ENCODE results near the gene GOSR1. TPM values are rescaled to one million over a fixed set of nuclear protein-coding genes. Genes with fewer than 3 reads are reported as not detected.

The GOSR1 gene
- polyA plus RNA-seq, 1 of the 3 experiments (the other 2 are of a cell fraction) = 13.7 TPM

DNA sequence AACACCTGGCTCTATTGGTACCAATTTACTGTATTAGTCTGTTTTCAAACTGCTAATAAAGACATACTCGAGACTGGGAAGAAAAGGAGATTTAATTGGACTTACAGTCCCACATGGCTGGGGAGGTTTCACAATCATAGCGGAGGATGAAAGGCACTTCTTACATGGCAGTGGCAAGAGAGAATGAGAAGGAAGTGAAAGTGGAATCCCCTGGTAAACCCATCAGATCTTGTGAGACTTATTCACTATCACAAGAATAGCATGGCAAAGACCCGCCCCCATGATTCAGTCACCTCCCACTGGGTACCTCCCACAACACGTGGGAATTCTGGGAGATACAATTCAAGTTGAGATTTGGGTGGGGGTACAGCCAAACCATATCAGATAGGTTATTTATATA is 22.6 kb upstream of the GOSR1 start:
- ChIA-PET POLR2A (no interaction called here), CTCF (no interaction called here)
- no peaks in the 10 kb centered on the region for H3K4me1 ChIP-seq (ENCODE audit: control insufficient read depth in 1 of 2, insufficient read depth in 2 of 2, low read depth in 1 of 2, low read length in 1 of 2)

More for the DNA sequence above, 22.6 kb upstream of the GOSR1 start:
- Histone ChIP-seq H3K9me3 (no peaks in the 10 kb centered on the region), H2AFZ (ENCODE audit: low read depth) (no peak overlapping the region), H3K9ac (no peak overlapping the region), H3K4me2 (no peak overlapping the region), H3K36me3 (replicated peaks in 1 of 2; ENCODE audit: control insufficient read depth in 1 of 2, insufficient read depth in 2 of 2, low read length in 1 of 2) (peaks cover 19 to 51% of the 10 kb centered on the region in 2 experiments), H3K4me3 (ENCODE audit: low read depth in 2 of 2, low read length in 1 of 2) (no peak overlapping the region), H3K27me3 (ENCODE audit: insufficient read depth) (no peaks in the 10 kb centered on the region), H3F3A (replicated peaks; ENCODE audit: insufficient read depth) (no peaks in the 10 kb centered on the region), H3K79me2 (ENCODE audit: insufficient read depth) (peaks cover 4% of the 10 kb centered on the region; the same call in 1 of the 2 replicates), H4K20me1 (ENCODE audit: insufficient read depth) (no peaks in the 10 kb centered on the region), H3K27ac (ENCODE audit: low read depth in 2 of 2, low read length in 1 of 2) (no peak overlapping the region), H3K9me2 (no peaks in the 10 kb centered on the region)
- WGBS (ENCODE audit: low lambda C conversion rate) = 74% methylated on average over 4 of the region's 4 CpGs
- no peak for DNase-seq
- TF ChIP-seq TAF1 (IDR thresholded peaks at IDR 0.05; ENCODE audit: borderline replicate concordance, low read depth, low read length) = no peak
- TF ChIP-seq, protein P1, sequence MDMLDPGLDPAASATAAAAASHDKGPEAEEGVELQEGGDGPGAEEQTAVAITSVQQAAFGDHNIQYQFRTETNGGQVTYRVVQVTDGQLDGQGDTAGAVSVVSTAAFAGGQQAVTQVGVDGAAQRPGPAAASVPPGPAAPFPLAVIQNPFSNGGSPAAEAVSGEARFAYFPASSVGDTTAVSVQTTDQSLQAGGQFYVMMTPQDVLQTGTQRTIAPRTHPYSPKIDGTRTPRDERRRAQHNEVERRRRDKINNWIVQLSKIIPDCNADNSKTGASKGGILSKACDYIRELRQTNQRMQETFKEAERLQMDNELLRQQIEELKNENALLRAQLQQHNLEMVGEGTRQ (IDR thresholded peaks at IDR 0.05; ENCODE audit: borderline replicate concordance, low read depth, low read length) = no peak
- no peak for TF ChIP-seq RFX5 (IDR thresholded peaks at IDR 0.05; ENCODE audit: low read length)
- TF ChIP-seq, protein P2, sequence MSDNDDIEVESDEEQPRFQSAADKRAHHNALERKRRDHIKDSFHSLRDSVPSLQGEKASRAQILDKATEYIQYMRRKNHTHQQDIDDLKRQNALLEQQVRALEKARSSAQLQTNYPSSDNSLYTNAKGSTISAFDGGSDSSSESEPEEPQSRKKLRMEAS (IDR thresholded peaks at IDR 0.05; ENCODE audit: low read depth) = no peak
- no peak for TF ChIP-seq RCOR1 (IDR thresholded peaks at IDR 0.05; ENCODE audit: low read length)
- no peak for TF ChIP-seq POLR2AphosphoS5 (IDR thresholded peaks at IDR 0.05; ENCODE audit: low read depth, low read length)
- TF ChIP-seq YY1 (IDR thresholded peaks at IDR 0.05; ENCODE audit: low read depth) = no peak
- no peak for TF ChIP-seq GATA2 (CRISPR knock-in tag; IDR thresholded peaks at IDR 0.05)
- no peak for TF ChIP-seq SMC3 (IDR thresholded peaks at IDR 0.05; ENCODE audit: low read depth, low read length)
- TF ChIP-seq, protein P3, sequence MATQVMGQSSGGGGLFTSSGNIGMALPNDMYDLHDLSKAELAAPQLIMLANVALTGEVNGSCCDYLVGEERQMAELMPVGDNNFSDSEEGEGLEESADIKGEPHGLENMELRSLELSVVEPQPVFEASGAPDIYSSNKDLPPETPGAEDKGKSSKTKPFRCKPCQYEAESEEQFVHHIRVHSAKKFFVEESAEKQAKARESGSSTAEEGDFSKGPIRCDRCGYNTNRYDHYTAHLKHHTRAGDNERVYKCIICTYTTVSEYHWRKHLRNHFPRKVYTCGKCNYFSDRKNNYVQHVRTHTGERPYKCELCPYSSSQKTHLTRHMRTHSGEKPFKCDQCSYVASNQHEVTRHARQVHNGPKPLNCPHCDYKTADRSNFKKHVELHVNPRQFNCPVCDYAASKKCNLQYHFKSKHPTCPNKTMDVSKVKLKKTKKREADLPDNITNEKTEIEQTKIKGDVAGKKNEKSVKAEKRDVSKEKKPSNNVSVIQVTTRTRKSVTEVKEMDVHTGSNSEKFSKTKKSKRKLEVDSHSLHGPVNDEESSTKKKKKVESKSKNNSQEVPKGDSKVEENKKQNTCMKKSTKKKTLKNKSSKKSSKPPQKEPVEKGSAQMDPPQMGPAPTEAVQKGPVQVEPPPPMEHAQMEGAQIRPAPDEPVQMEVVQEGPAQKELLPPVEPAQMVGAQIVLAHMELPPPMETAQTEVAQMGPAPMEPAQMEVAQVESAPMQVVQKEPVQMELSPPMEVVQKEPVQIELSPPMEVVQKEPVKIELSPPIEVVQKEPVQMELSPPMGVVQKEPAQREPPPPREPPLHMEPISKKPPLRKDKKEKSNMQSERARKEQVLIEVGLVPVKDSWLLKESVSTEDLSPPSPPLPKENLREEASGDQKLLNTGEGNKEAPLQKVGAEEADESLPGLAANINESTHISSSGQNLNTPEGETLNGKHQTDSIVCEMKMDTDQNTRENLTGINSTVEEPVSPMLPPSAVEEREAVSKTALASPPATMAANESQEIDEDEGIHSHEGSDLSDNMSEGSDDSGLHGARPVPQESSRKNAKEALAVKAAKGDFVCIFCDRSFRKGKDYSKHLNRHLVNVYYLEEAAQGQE (IDR thresholded peaks at IDR 0.05; ENCODE audit: low read depth, low read length) = no peak
- TF ChIP-seq MXI1 (IDR thresholded peaks at IDR 0.05; ENCODE audit: low read depth, low read length) = no peak
- TF ChIP-seq RXRA (IDR thresholded peaks at IDR 0.05; ENCODE audit: borderline replicate concordance, low read depth) = no peak
- TF ChIP-seq SIN3A (IDR thresholded peaks at IDR 0.05; ENCODE audit: borderline replicate concordance, low read depth, low read length) = no peak
- TF ChIP-seq, protein P4, sequence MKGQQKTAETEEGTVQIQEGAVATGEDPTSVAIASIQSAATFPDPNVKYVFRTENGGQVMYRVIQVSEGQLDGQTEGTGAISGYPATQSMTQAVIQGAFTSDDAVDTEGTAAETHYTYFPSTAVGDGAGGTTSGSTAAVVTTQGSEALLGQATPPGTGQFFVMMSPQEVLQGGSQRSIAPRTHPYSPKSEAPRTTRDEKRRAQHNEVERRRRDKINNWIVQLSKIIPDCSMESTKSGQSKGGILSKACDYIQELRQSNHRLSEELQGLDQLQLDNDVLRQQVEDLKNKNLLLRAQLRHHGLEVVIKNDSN (IDR thresholded peaks at IDR 0.05; ENCODE audit: borderline replicate concordance, low read depth) = no peak
- TF ChIP-seq CHD2 (IDR thresholded peaks at IDR 0.05; ENCODE audit: low read length, partially characterized antibody) = no peak
- no peak for TF ChIP-seq RAD21 (IDR thresholded peaks at IDR 0.05; ENCODE audit: low read length)
- no peak for TF ChIP-seq FOXJ3 (CRISPR knock-in tag; IDR thresholded peaks at IDR 0.05)
